C4-2B (cell line): ENCODE data around the gene TES.

ENCODE experiments used
- CTCF ChIP-seq: fragments of 450-650 bp; conservative IDR thresholded peaks from 2 replicates; pipeline ENCODE4 v1.5.1; 2017; ENCODE audit warnings: mild to moderate bottlenecking
- ZFX ChIP-seq: fragments of 450-650 bp; IDR thresholded peaks from 2 replicates; pipeline ENCODE4 v1.6.1; 2017

GRCh38 chr7:116242759-116243158, 32.4 kb downstream of the TES start:
- TF ChIP-seq CTCF (no peak), ZFX (no peak)
